Cardiac fibroblast (primary cell): ENCODE results near the gene SLC29A2.

Source experiments
- DNase-seq, 2 donors: peaks; one replicate each; pipeline versions ENCODE4 v3.0.0 to v3.0.0-alpha.2; 2010; ENCODE audit warnings: low read depth in 2 of 2
- H3K4me3 ChIP-seq, 2 donors: replicated peaks in 1 of 2; 1 replicate in 1 of 2; 2 replicates in 1 of 2; pipeline ENCODE4 v1.5.1; 2011; ENCODE audit warnings: low read depth in 2 of 2, low read length in 2 of 2, mild to moderate bottlenecking in 2 of 2, moderate library complexity in 1 of 2
- TF ChIP-seq, protein P1 (sequence below): IDR thresholded peaks from one replicate; pipeline ENCODE4 v1.5.1; 2011; ENCODE audit warnings: low read depth, mild to moderate bottlenecking, low read length, inconsistent platforms

Gene SLC29A2

GRCh38 chr11:66312549-66313320 is 58.8 kb downstream of the SLC29A2 start:
- H3K4me3 ChIP-seq, result peak overlapping the region; percentile 63 to 65
- TF ChIP-seq, protein P1, sequence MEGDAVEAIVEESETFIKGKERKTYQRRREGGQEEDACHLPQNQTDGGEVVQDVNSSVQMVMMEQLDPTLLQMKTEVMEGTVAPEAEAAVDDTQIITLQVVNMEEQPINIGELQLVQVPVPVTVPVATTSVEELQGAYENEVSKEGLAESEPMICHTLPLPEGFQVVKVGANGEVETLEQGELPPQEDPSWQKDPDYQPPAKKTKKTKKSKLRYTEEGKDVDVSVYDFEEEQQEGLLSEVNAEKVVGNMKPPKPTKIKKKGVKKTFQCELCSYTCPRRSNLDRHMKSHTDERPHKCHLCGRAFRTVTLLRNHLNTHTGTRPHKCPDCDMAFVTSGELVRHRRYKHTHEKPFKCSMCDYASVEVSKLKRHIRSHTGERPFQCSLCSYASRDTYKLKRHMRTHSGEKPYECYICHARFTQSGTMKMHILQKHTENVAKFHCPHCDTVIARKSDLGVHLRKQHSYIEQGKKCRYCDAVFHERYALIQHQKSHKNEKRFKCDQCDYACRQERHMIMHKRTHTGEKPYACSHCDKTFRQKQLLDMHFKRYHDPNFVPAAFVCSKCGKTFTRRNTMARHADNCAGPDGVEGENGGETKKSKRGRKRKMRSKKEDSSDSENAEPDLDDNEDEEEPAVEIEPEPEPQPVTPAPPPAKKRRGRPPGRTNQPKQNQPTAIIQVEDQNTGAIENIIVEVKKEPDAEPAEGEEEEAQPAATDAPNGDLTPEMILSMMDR, result no peak
- peak; percentile 99 to 100 for DNase-seq
